HEK293 (cell line): ENCODE results near the gene VEPH1.

Experiments
- CTCF ChIA-PET: fragments of 350-600 bp; formaldehyde crosslinking; extraction: SDS; loops from one replicate; lab custom pipeline; 2021; ENCODE audit warnings: antibody characterized with exemption; lab: Yijun Ruan, JAX
- POLR2A ChIA-PET: fragments of 300-600 bp; formaldehyde crosslinking; extraction: SDS; loops from one replicate; lab custom pipeline; 2020; ENCODE audit warnings: antibody characterized with exemption, inconsistent platforms; lab: Yijun Ruan, JAX
- H3K27ac ChIP-seq: fragments of 200-500 bp; sonication (Bioruptor generic); 2 replicates; pipeline ENCODE4 v1.5.1; 2014; ENCODE audit warnings: low read depth, low read length, control low read depth, inconsistent platforms; ENCODE audit errors: extremely low read depth
- H3K36me3 ChIP-seq, 2 experiments: fragments of 200-500 bp in 1 of 2; sonication (Bioruptor generic) in 1 of 2; 1 replicate in 1 of 2; 2 replicates in 1 of 2; pipeline ENCODE4 v1.5.1; 2014 to 2017; ENCODE audit warnings: inconsistent platforms in 2 of 2, low read length in 2 of 2; ENCODE audit not compliant: control insufficient read depth in 2 of 2, insufficient read depth in 1 of 2
- H3K4me1 ChIP-seq: fragments of 200-500 bp; sonication (Bioruptor generic); 2 replicates; pipeline ENCODE4 v1.5.1; 2014; ENCODE audit warnings: mild to moderate bottlenecking, low read length, inconsistent platforms; ENCODE audit not compliant: control insufficient read depth, insufficient read depth
- H3K4me3 ChIP-seq: 2 replicates; pipeline ENCODE4 v1.5.1; 2011; ENCODE audit warnings: low read depth, mild to moderate bottlenecking, control low read depth, low read length, moderate library complexity
- H3K9me3 ChIP-seq: fragments of 200-500 bp; sonication (Bioruptor generic); 2 replicates; pipeline ENCODE4 v1.5.1; 2014; ENCODE audit warnings: low read depth, low read length, inconsistent platforms; ENCODE audit not compliant: control insufficient read depth, insufficient read depth
- AEBP2 ChIP-seq: fragments of 450-650 bp; formaldehyde crosslinking; IDR thresholded peaks from 2 replicates; pipeline ENCODE4 v1.5.1; 2016; ENCODE audit warnings: missing biosample characterization, missing genetic modification characterization, borderline replicate concordance
- MEIS1 ChIP-seq: sonication (generic); formaldehyde crosslinking; IDR thresholded peaks from 2 replicates; pipeline ENCODE4 v1.8.1; 2022; ENCODE audit warnings: missing genetic modification reagents, mild to moderate bottlenecking, borderline replicate concordance
- SCRT1 ChIP-seq: fragments of 450-650 bp; formaldehyde crosslinking; IDR thresholded peaks from 2 replicates; pipeline ENCODE4 v1.5.1; 2016; ENCODE audit warnings: missing biosample characterization, missing genetic modification characterization, borderline replicate concordance
- SP2 ChIP-seq: fragments of 450-650 bp; formaldehyde crosslinking; IDR thresholded peaks from 2 replicates; pipeline ENCODE4 v1.5.1; 2016; ENCODE audit warnings: missing biosample characterization, missing genetic modification characterization
- WT1 ChIP-seq: fragments of 450-650 bp; formaldehyde crosslinking; IDR thresholded peaks from 2 replicates; pipeline ENCODE4 v1.5.1; 2016; ENCODE audit warnings: missing biosample characterization, missing genetic modification characterization
- ZBTB49 ChIP-seq: fragments of 450-650 bp; formaldehyde crosslinking; IDR thresholded peaks from 2 replicates; pipeline ENCODE4 v1.5.1; 2016; ENCODE audit warnings: missing biosample characterization, missing genetic modification characterization, low read depth
- ZFP41 ChIP-seq: fragments of 450-650 bp; formaldehyde crosslinking; IDR thresholded peaks from 2 replicates; pipeline ENCODE4 v1.5.1; 2016; ENCODE audit warnings: missing biosample characterization, missing genetic modification characterization, borderline replicate concordance
- ZNF132 ChIP-seq: fragments of 450-650 bp; formaldehyde crosslinking; IDR thresholded peaks from 2 replicates; pipeline ENCODE4 v1.5.1; 2017; ENCODE audit warnings: missing biosample characterization, missing genetic modification characterization, borderline replicate concordance
- ZNF211 ChIP-seq: fragments of 450-650 bp; formaldehyde crosslinking; IDR thresholded peaks from 2 replicates; pipeline ENCODE4 v1.5.1; 2016; ENCODE audit warnings: low read depth, missing biosample characterization, missing genetic modification characterization
- ZNF266 ChIP-seq: fragments of 450-650 bp; formaldehyde crosslinking; IDR thresholded peaks from 2 replicates; pipeline ENCODE4 v1.5.1; 2016; ENCODE audit warnings: missing biosample characterization, missing genetic modification characterization, low read depth
- ZNF274 ChIP-seq, 2 experiments: fragments of 200-500 bp in 1 of 2; fragments of 450-650 bp in 1 of 2; sonication (Bioruptor generic) in 1 of 2; formaldehyde crosslinking in 1 of 2; IDR thresholded peaks; 2 replicates each; pipeline versions ENCODE4 v1.5.1 to v1.6.1; 2014 to 2016; ENCODE audit warnings: borderline replicate concordance in 1 of 2, inconsistent platforms in 1 of 2, low read length in 1 of 2, missing biosample characterization in 1 of 2, missing genetic modification characterization in 1 of 2
- ZNF324 ChIP-seq: fragments of 450-650 bp; formaldehyde crosslinking; IDR thresholded peaks from 2 replicates; pipeline ENCODE4 v1.5.1; 2016; ENCODE audit warnings: missing biosample characterization, missing genetic modification characterization
- ZNF335 ChIP-seq: fragments of 450-650 bp; formaldehyde crosslinking; conservative IDR thresholded peaks from 2 replicates; pipeline ENCODE4 v1.5.1; 2016; ENCODE audit warnings: missing biosample characterization, missing genetic modification characterization
- ZNF394 ChIP-seq: fragments of 450-650 bp; formaldehyde crosslinking; IDR thresholded peaks from 2 replicates; pipeline ENCODE4 v1.5.1; 2016; ENCODE audit warnings: missing biosample characterization, missing genetic modification characterization, mild to moderate bottlenecking, moderate library complexity, borderline replicate concordance
- ZNF549 ChIP-seq: fragments of 450-650 bp; IDR thresholded peaks from 2 replicates; pipeline ENCODE4 v1.5.1; 2018; ENCODE audit warnings: missing biosample characterization, missing genetic modification characterization, mild to moderate bottlenecking, inconsistent platforms, moderate library complexity
- ZNF561 ChIP-seq: fragments of 450-650 bp; IDR thresholded peaks from 2 replicates; pipeline ENCODE4 v1.5.1; 2018; ENCODE audit warnings: missing biosample characterization, missing genetic modification characterization, borderline replicate concordance
- ZNF658 ChIP-seq: fragments of 450-650 bp; formaldehyde crosslinking; IDR thresholded peaks from 2 replicates; pipeline ENCODE4; 2016; ENCODE audit warnings: missing biosample characterization, missing genetic modification characterization
- ZNF747 ChIP-seq: fragments of 450-650 bp; formaldehyde crosslinking; IDR thresholded peaks from 2 replicates; pipeline ENCODE4 v1.5.1; 2016; ENCODE audit warnings: missing biosample characterization, missing genetic modification characterization
- ZNF843 ChIP-seq: fragments of 450-650 bp; formaldehyde crosslinking; IDR thresholded peaks from 2 replicates; pipeline ENCODE4 v1.5.1; 2016; ENCODE audit warnings: missing biosample characterization, missing genetic modification characterization
- ZSCAN30 ChIP-seq: fragments of 450-650 bp; IDR thresholded peaks from 2 replicates; pipeline ENCODE4 v1.5.1; 2018; ENCODE audit warnings: missing biosample characterization, mild to moderate bottlenecking, missing genetic modification characterization, moderate library complexity
- ZXDB ChIP-seq: fragments of 450-650 bp; formaldehyde crosslinking; IDR thresholded peaks from 2 replicates; pipeline ENCODE4 v1.5.1; 2016; ENCODE audit warnings: missing biosample characterization, missing genetic modification characterization
- TF ChIP-seq, protein P1 (sequence below): fragments of 450-650 bp; formaldehyde crosslinking; conservative IDR thresholded peaks from 2 replicates; pipeline ENCODE4 v1.5.1; 2016; ENCODE audit warnings: low read depth, missing biosample characterization, missing genetic modification characterization
- TF ChIP-seq, protein P2 (sequence below): fragments of 450-650 bp; formaldehyde crosslinking; IDR thresholded peaks from 2 replicates; pipeline ENCODE4; 2016; ENCODE audit warnings: missing biosample characterization, missing genetic modification characterization

Gene VEPH1

GRCh38 chr3:157512534-157512933 lies 9.3 kb upstream of the VEPH1 start:
- TF ChIP-seq ZNF747 (tag by site-specific recombination) (no peak), ZNF561 (tag by site-specific recombination) (no peak), ZNF394 (tag by site-specific recombination) (no peak), ZNF211 (tag by site-specific recombination) (no peak), ZBTB49 (tag by site-specific recombination) (no peak), ZNF274 (IDR thresholded peaks at IDR 0.05; ENCODE audit: low read length) (no peak), ZNF274 (tag by site-specific recombination; IDR thresholded peaks at IDR 0.05; ENCODE audit: borderline replicate concordance) (no peak), ZNF658 (tag by site-specific recombination) (no peak), ZNF549 (tag by site-specific recombination) (no peak), SP2 (tag by site-specific recombination) (no peak), AEBP2 (tag by site-specific recombination) (no peak), SCRT1 (tag by site-specific recombination) (no peak), ZNF266 (tag by site-specific recombination) (no peak)
- TF ChIP-seq, protein P1, sequence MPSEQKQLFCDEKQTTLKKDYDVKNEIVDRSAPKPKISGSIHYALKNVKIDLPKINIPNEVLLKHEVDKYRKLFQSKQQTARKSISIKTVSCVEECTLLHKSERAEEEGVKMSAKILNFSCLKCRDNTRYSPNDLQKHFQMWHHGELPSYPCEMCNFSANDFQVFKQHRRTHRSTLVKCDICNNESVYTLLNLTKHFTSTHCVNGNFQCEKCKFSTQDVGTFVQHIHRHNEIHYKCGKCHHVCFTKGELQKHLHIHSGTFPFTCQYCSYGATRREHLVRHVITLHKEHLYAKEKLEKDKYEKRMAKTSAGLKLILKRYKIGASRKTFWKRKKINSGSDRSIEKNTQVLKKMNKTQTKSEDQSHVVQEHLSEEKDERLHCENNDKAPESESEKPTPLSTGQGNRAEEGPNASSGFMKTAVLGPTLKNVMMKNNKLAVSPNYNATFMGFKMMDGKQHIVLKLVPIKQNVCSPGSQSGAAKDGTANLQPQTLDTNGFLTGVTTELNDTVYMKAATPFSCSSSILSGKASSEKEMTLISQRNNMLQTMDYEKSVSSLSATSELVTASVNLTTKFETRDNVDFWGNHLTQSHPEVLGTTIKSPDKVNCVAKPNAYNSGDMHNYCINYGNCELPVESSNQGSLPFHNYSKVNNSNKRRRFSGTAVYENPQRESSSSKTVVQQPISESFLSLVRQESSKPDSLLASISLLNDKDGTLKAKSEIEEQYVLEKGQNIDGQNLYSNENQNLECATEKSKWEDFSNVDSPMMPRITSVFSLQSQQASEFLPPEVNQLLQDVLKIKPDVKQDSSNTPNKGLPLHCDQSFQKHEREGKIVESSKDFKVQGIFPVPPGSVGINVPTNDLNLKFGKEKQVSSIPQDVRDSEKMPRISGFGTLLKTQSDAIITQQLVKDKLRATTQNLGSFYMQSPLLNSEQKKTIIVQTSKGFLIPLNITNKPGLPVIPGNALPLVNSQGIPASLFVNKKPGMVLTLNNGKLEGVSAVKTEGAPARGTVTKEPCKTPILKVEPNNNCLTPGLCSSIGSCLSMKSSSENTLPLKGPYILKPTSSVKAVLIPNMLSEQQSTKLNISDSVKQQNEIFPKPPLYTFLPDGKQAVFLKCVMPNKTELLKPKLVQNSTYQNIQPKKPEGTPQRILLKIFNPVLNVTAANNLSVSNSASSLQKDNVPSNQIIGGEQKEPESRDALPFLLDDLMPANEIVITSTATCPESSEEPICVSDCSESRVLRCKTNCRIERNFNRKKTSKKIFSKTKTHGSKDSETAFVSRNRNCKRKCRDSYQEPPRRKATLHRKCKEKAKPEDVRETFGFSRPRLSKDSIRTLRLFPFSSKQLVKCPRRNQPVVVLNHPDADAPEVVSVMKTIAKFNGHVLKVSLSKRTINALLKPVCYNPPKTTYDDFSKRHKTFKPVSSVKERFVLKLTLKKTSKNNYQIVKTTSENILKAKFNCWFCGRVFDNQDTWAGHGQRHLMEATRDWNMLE (tag by site-specific recombination) = no peak
- TF ChIP-seq, protein P2, sequence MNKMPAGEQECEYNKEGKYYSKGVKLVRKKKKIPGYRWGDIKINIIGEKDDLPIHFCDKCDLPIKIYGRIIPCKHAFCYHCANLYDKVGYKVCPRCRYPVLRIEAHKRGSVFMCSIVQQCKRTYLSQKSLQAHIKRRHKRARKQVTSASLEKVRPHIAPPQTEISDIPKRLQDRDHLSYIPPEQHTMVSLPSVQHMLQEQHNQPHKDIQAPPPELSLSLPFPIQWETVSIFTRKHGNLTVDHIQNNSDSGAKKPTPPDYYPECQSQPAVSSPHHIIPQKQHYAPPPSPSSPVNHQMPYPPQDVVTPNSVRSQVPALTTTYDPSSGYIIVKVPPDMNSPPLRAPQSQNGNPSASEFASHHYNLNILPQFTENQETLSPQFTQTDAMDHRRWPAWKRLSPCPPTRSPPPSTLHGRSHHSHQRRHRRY (tag by site-specific recombination) = no peak
- Histone ChIP-seq H3K4me3 (no peak overlapping the region), H3K36me3 (no peaks in the 10 kb centered on the region), H3K27ac (no peak overlapping the region), H3K9me3 (no peaks in the 10 kb centered on the region), H3K4me1 (no peaks in the 10 kb centered on the region)
- POLR2A ChIA-PET = no interaction called here
- CTCF ChIA-PET = interaction anchor here (1.1 to 1.2 kb wide), 2 partner anchors 19 to 20 kb away, joined by 3 to 7 read pairs; no protein-coding TSS in a partner anchor

- CTCF ChIA-PET = no interaction called here
- TF ChIP-seq ZNF747 (tag by site-specific recombination) = no peak
- TF ChIP-seq ZNF324 (tag by site-specific recombination) = no peak
- TF ChIP-seq WT1 (tag by site-specific recombination) = no peak
- TF ChIP-seq MEIS1 (CRISPR knock-in tag) = no peak
- no peak for TF ChIP-seq ZNF843
- no peak for TF ChIP-seq ZFP41 (tag by site-specific recombination)
- TF ChIP-seq ZNF335 (tag by site-specific recombination) = no peak
- no peak for TF ChIP-seq ZXDB (tag by site-specific recombination)
- no peak for TF ChIP-seq ZNF132 (tag by site-specific recombination)
- no peak for TF ChIP-seq ZSCAN30
- TF ChIP-seq ZNF274 (IDR thresholded peaks at IDR 0.05; ENCODE audit: low read length) = no peak
- TF ChIP-seq ZNF274 (tag by site-specific recombination; IDR thresholded peaks at IDR 0.05; ENCODE audit: borderline replicate concordance) = no peak
Measured at GRCh38 chr3:157508461-157508860, 5.2 kb upstream of the VEPH1 start.

More at GRCh38 chr3:157508461-157508860, 5.2 kb upstream of the VEPH1 start:
- Histone ChIP-seq H3K4me1 (no peaks in the 10 kb centered on the region), H3K36me3 (no peaks in the 10 kb centered on the region), H3K9me3 (no peaks in the 10 kb centered on the region), H3K27ac (no peak overlapping the region), H3K4me3 (no peak overlapping the region)
- POLR2A ChIA-PET = no interaction called here
